ENCODE data around the gene PASK. TPM values are rescaled to one million over a fixed set of nuclear protein-coding genes. Genes with fewer than 3 reads are reported as not detected.

PASK gene
- total RNA-seq, 1 experiment from 2014 or later: 51.6 TPM

DNA sequence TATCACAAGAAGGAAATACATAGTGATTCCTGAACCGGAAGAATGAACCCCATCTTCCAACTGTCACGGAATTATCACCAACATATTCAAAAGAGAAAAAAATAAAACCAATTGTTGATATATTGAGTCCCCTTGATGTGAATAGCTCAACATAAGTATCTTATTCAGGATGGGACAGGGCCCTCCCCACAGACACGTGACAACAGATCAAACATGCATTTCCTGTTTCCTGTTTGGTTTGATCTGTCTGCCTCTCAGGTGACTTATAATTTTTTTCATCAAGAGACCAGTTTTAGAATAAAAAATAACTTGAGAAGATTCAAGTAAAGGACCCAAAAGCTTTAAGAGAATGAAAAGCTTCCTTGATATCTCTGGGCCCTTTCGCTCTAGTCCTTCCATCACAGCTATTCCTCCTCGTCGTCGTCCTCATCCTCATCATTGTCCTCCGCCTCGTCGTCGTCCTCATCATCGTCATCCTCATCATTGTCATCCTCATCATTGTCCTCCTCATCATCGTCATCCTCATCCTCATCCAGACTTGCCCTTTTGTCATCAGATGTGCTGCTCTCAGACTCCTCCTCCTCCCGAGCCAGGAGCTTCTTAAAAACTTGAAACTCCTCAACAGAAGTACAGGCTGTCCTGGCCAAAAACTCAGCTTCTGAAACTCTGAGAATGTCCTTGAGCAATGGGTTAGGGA, 53.5 kb downstream of the PASK start:
- CTCF ChIA-PET: interaction anchor here (0.6 kb wide), 1 partner anchor 17 kb away, joined by 3 read pairs; no protein-coding TSS in a partner anchor
- POLR2A ChIA-PET: no interaction called here
- BruUV-seq (replicated peaks): TSS peak; percentile 16

GRCh38 chr2:241094924-241095420, 54.3 kb downstream of the PASK start:
- no peak for DNase-seq (ENCODE audit: low read depth, low spot score)
- TF ChIP-seq TCF7L2 (IDR thresholded peaks at IDR 0.05; ENCODE audit: low read depth, low read length) (no peak), POLR2AphosphoS5 (IDR thresholded peaks at IDR 0.05; ENCODE audit: low read depth, low read length) (no peak), SIN3A (IDR thresholded peaks at IDR 0.05; ENCODE audit: borderline replicate concordance, insufficient read depth, low read depth, low read length) (no peak)
- TF ChIP-seq, protein P1, sequence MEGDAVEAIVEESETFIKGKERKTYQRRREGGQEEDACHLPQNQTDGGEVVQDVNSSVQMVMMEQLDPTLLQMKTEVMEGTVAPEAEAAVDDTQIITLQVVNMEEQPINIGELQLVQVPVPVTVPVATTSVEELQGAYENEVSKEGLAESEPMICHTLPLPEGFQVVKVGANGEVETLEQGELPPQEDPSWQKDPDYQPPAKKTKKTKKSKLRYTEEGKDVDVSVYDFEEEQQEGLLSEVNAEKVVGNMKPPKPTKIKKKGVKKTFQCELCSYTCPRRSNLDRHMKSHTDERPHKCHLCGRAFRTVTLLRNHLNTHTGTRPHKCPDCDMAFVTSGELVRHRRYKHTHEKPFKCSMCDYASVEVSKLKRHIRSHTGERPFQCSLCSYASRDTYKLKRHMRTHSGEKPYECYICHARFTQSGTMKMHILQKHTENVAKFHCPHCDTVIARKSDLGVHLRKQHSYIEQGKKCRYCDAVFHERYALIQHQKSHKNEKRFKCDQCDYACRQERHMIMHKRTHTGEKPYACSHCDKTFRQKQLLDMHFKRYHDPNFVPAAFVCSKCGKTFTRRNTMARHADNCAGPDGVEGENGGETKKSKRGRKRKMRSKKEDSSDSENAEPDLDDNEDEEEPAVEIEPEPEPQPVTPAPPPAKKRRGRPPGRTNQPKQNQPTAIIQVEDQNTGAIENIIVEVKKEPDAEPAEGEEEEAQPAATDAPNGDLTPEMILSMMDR (IDR thresholded peaks at IDR 0.05): no peak
- TF ChIP-seq, protein P2, sequence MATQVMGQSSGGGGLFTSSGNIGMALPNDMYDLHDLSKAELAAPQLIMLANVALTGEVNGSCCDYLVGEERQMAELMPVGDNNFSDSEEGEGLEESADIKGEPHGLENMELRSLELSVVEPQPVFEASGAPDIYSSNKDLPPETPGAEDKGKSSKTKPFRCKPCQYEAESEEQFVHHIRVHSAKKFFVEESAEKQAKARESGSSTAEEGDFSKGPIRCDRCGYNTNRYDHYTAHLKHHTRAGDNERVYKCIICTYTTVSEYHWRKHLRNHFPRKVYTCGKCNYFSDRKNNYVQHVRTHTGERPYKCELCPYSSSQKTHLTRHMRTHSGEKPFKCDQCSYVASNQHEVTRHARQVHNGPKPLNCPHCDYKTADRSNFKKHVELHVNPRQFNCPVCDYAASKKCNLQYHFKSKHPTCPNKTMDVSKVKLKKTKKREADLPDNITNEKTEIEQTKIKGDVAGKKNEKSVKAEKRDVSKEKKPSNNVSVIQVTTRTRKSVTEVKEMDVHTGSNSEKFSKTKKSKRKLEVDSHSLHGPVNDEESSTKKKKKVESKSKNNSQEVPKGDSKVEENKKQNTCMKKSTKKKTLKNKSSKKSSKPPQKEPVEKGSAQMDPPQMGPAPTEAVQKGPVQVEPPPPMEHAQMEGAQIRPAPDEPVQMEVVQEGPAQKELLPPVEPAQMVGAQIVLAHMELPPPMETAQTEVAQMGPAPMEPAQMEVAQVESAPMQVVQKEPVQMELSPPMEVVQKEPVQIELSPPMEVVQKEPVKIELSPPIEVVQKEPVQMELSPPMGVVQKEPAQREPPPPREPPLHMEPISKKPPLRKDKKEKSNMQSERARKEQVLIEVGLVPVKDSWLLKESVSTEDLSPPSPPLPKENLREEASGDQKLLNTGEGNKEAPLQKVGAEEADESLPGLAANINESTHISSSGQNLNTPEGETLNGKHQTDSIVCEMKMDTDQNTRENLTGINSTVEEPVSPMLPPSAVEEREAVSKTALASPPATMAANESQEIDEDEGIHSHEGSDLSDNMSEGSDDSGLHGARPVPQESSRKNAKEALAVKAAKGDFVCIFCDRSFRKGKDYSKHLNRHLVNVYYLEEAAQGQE (IDR thresholded peaks at IDR 0.05; ENCODE audit: insufficient read depth in 1 of 2, low read depth in 2 of 2, low read length in 1 of 2): no peak
- ChIA-PET CTCF (interaction anchor here (0.6 kb wide), 1 partner anchor 16 kb away, joined by 3 read pairs; no protein-coding TSS in a partner anchor), POLR2A (no interaction called here)
- Histone ChIP-seq H3K9me3 (ENCODE audit: control insufficient read depth, insufficient read depth, low read depth, low read length) (no peaks in the 10 kb centered on the region), H3K27ac (ENCODE audit: low read length) (no peak overlapping the region), H3K36me3 (ENCODE audit: control insufficient read depth, insufficient read depth, low read length) (peaks cover 20% of the 10 kb centered on the region), H3K4me1 (ENCODE audit: control insufficient read depth, insufficient read depth, low read length) (no peaks in the 10 kb centered on the region), H3K27me3 (ENCODE audit: control insufficient read depth, insufficient read depth, low read length) (no peaks in the 10 kb centered on the region), H3K4me3 (ENCODE audit: low read depth in 2 of 2, low read length in 2 of 2) (no peak overlapping the region)
- ATAC-seq: no peak
- BruUV-seq (replicated peaks): no TSS peak
- in situ Hi-C loops (cut with HindIII; ENCODE audit: low pct_unique_long_range_greater_than_20kb, low sequenced_read_pairs) (no loop called here), intact Hi-C loops (cut with micrococcal nuclease; ENCODE audit: unreplicated experiment) (no loop called here)

More for the DNA sequence above, 53.5 kb downstream of the PASK start:
- ATAC-seq: no peak
- Histone ChIP-seq H3K27me3 (ENCODE audit: control insufficient read depth, insufficient read depth, low read length) (no peaks in the 10 kb centered on the region), H3K36me3 (ENCODE audit: control insufficient read depth, insufficient read depth, low read length) (peaks cover 20% of the 10 kb centered on the region), H3K27ac (ENCODE audit: low read length) (no peak overlapping the region), H3K4me3 (ENCODE audit: low read depth in 2 of 2, low read length in 2 of 2) (no peak overlapping the region), H3K4me1 (ENCODE audit: control insufficient read depth, insufficient read depth, low read length) (peaks cover 1% of the 10 kb centered on the region; the same call in 1 of the 2 replicates), H3K9me3 (ENCODE audit: control insufficient read depth, insufficient read depth, low read depth, low read length) (no peaks in the 10 kb centered on the region)
- in situ Hi-C loops (cut with HindIII; ENCODE audit: low pct_unique_long_range_greater_than_20kb, low sequenced_read_pairs): no loop called here
- TF ChIP-seq TCF7L2 (IDR thresholded peaks at IDR 0.05; ENCODE audit: low read depth, low read length) (no peak), SIN3A (IDR thresholded peaks at IDR 0.05; ENCODE audit: borderline replicate concordance, insufficient read depth, low read depth, low read length) (no peak), POLR2AphosphoS5 (IDR thresholded peaks at IDR 0.05; ENCODE audit: low read depth, low read length) (no peak)
- TF ChIP-seq, protein P2 (IDR thresholded peaks at IDR 0.05; ENCODE audit: insufficient read depth in 1 of 2, low read depth in 2 of 2, low read length in 1 of 2): no peak
- TF ChIP-seq, protein P1 (IDR thresholded peaks at IDR 0.05): no peak
- no peak for DNase-seq (ENCODE audit: low read depth, low spot score)
- intact Hi-C loops (cut with micrococcal nuclease; ENCODE audit: unreplicated experiment): no loop called here
